ENCODE data around the gene ABCA1. TPM values are rescaled to one million over a fixed set of nuclear protein-coding genes. Genes with fewer than 3 reads are reported as not detected.
"Not testable (repeated sequence)": the region's sequence is repeated elsewhere in the genome, so short reads cannot be mapped to it uniquely, and the experiment has no call there.

The ABCA1 gene
- polyA plus RNA-seq, 1 donor (not counting 4 experiments of a cell fraction or from before 2014, with no cell fraction given), result 23.0 TPM

GRCh38 chr9:104958751-104959150, 30.8 kb upstream of the ABCA1 start:
- no peaks in the 10 kb centered on the region for H3K9me1 ChIP-seq (ENCODE audit: control insufficient read depth, extremely low read depth, insufficient read depth, low read length)
- no peaks in the 10 kb centered on the region for H3K9me3 ChIP-seq (ENCODE audit: control insufficient read depth, low read depth, low read length)
- FAIRE-seq (no peak), DNase-seq (ENCODE audit: low read depth, low spot score) (no peak)
- H3K36me3 ChIP-seq (ENCODE audit: control insufficient read depth in 2 of 2, extremely low read depth in 1 of 2, insufficient read depth in 2 of 2, low read length in 2 of 2), result no peaks in the 10 kb centered on the region
- H4K20me1 ChIP-seq (ENCODE audit: control insufficient read depth, extremely low read depth, insufficient read depth, low read length), result no peaks in the 10 kb centered on the region
- dilution Hi-C loops (cut with MboI; ENCODE audit: extremely low pct_ligation_motif_present, low sequenced_read_pairs), result no loop called here
- H3K9ac ChIP-seq (ENCODE audit: control insufficient read depth, extremely low read depth, insufficient read depth, low read length), result no peak overlapping the region
- no peak overlapping the region for H2AFZ ChIP-seq (ENCODE audit: control insufficient read depth, low read length)
- no peak overlapping the region for H3K4me3 ChIP-seq (ENCODE audit: control insufficient read depth in 2 of 3, extremely low read depth in 1 of 3, insufficient read depth in 2 of 3, low read depth in 1 of 3, low read length in 3 of 3)
- H3K27ac ChIP-seq (ENCODE audit: control insufficient read depth, insufficient read depth, low read length), result no peak overlapping the region
- no peak overlapping the region for H3K4me2 ChIP-seq (ENCODE audit: control insufficient read depth, extremely low read depth, insufficient read depth, low read depth, low read length)
- TF ChIP-seq, protein P1, sequence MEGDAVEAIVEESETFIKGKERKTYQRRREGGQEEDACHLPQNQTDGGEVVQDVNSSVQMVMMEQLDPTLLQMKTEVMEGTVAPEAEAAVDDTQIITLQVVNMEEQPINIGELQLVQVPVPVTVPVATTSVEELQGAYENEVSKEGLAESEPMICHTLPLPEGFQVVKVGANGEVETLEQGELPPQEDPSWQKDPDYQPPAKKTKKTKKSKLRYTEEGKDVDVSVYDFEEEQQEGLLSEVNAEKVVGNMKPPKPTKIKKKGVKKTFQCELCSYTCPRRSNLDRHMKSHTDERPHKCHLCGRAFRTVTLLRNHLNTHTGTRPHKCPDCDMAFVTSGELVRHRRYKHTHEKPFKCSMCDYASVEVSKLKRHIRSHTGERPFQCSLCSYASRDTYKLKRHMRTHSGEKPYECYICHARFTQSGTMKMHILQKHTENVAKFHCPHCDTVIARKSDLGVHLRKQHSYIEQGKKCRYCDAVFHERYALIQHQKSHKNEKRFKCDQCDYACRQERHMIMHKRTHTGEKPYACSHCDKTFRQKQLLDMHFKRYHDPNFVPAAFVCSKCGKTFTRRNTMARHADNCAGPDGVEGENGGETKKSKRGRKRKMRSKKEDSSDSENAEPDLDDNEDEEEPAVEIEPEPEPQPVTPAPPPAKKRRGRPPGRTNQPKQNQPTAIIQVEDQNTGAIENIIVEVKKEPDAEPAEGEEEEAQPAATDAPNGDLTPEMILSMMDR (optimal IDR thresholded peaks at IDR 0.05 in 1 of 3, IDR thresholded peaks at IDR 0.05 in 1 of 3, conservative IDR thresholded peaks at IDR 0.05 in 1 of 3; ENCODE audit: extremely low read depth in 1 of 3, insufficient read depth in 2 of 3, low read length in 3 of 3), result no peak
- no peak for TF ChIP-seq EZH2 (IDR thresholded peaks at IDR 0.05; ENCODE audit: low read length)
- no peaks in the 10 kb centered on the region for H3K27me3 ChIP-seq (ENCODE audit: control insufficient read depth, extremely low read depth, insufficient read depth, low read length)
- peaks cover 24% of the 10 kb centered on the region for H3K4me1 ChIP-seq (ENCODE audit: control insufficient read depth, extremely low read depth, insufficient read depth, low read length)
- no peaks in the 10 kb centered on the region for H3K79me2 ChIP-seq (ENCODE audit: control insufficient read depth, insufficient read depth, low read length)

DNA sequence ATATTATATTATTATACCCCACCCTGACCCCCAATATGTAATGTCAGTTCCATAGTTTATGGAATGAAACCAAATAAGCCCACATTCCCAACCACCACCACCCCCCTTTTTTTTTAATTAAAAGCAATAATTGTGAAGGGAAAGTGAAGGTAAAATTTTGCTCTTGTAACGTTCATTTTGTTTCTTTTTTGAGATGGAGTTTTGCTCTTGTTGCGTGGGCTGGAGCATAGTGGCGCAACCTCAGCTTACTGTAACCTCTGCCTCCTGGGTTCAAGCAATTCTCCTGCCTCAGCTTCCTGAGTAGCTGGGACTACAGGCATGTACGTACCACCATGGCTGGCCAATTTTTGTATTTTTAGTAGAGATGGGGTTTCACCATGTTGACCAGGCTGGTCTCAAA, 30.1 kb upstream of the ABCA1 start:
- not testable (repeated sequence) for FAIRE-seq
- peaks cover 23% of the 10 kb centered on the region for H3K4me1 ChIP-seq (ENCODE audit: control insufficient read depth, extremely low read depth, insufficient read depth, low read length)

DNA sequence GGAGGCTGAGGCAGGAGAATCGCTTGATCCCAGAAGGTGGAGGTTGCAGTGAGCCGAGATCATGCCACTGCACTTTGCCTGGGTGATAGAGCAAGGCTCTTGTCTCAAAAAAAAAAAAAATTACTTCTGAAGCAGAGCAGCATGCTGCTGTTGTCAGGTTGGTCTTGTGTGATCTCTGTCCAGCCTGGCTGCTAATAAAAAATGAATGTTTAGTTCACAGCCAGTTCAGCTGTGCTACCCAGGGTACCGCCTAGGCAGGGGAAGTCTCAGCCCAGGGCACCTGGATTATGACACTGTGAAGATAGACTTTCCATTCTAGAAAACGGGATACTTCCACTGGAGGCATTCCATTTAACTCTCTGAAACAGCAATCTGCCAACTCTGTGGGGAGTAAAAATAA, 23.5 kb upstream of the ABCA1 start:
- Histone ChIP-seq H3K27me3 (ENCODE audit: control insufficient read depth, extremely low read depth, insufficient read depth, low read length) (no peaks in the 10 kb centered on the region), H3K9me1 (ENCODE audit: control insufficient read depth, extremely low read depth, insufficient read depth, low read length) (no peaks in the 10 kb centered on the region), H3K36me3 (ENCODE audit: control insufficient read depth in 2 of 2, extremely low read depth in 1 of 2, insufficient read depth in 2 of 2, low read length in 2 of 2) (no peaks in the 10 kb centered on the region), H2AFZ (ENCODE audit: control insufficient read depth, low read length) (no peak overlapping the region), H3K9me3 (ENCODE audit: control insufficient read depth, low read depth, low read length) (no peaks in the 10 kb centered on the region), H3K79me2 (ENCODE audit: control insufficient read depth, insufficient read depth, low read length) (no peaks in the 10 kb centered on the region), H3K27ac (ENCODE audit: control insufficient read depth, insufficient read depth, low read length) (no peak overlapping the region), H3K9ac (ENCODE audit: control insufficient read depth, extremely low read depth, insufficient read depth, low read length) (no peak overlapping the region), H3K4me1 (ENCODE audit: control insufficient read depth, extremely low read depth, insufficient read depth, low read length) (peaks cover 8% of the 10 kb centered on the region), H3K4me3 (ENCODE audit: control insufficient read depth in 2 of 3, extremely low read depth in 1 of 3, insufficient read depth in 2 of 3, low read depth in 1 of 3, low read length in 3 of 3) (no peak overlapping the region), H3K4me2 (ENCODE audit: control insufficient read depth, extremely low read depth, insufficient read depth, low read depth, low read length) (no peak overlapping the region), H4K20me1 (ENCODE audit: control insufficient read depth, extremely low read depth, insufficient read depth, low read length) (no peaks in the 10 kb centered on the region)
- DNase-seq (ENCODE audit: low read depth, low spot score) (no peak), FAIRE-seq (no peak)
- TF ChIP-seq EZH2 (IDR thresholded peaks at IDR 0.05; ENCODE audit: low read length), result no peak
- TF ChIP-seq, protein P1 (optimal IDR thresholded peaks at IDR 0.05 in 1 of 3, IDR thresholded peaks at IDR 0.05 in 1 of 3, conservative IDR thresholded peaks at IDR 0.05 in 1 of 3; ENCODE audit: extremely low read depth in 1 of 3, insufficient read depth in 2 of 3, low read length in 3 of 3), result no peak
- dilution Hi-C loops (cut with MboI; ENCODE audit: extremely low pct_ligation_motif_present, low sequenced_read_pairs), result no loop called here

More for the DNA sequence above, 30.1 kb upstream of the ABCA1 start:
- H3K27ac ChIP-seq (ENCODE audit: control insufficient read depth, insufficient read depth, low read length); DNase-seq (ENCODE audit: low read depth, low spot score); H3K79me2 ChIP-seq (ENCODE audit: control insufficient read depth, insufficient read depth, low read length); H2AFZ ChIP-seq (ENCODE audit: control insufficient read depth, low read length); H4K20me1 ChIP-seq (ENCODE audit: control insufficient read depth, extremely low read depth, insufficient read depth, low read length); H3K9ac ChIP-seq (ENCODE audit: control insufficient read depth, extremely low read depth, insufficient read depth, low read length); H3K27me3 ChIP-seq (ENCODE audit: control insufficient read depth, extremely low read depth, insufficient read depth, low read length); H3K4me2 ChIP-seq (ENCODE audit: control insufficient read depth, extremely low read depth, insufficient read depth, low read depth, low read length); dilution Hi-C loops (cut with MboI; ENCODE audit: extremely low pct_ligation_motif_present, low sequenced_read_pairs); H3K9me1 ChIP-seq (ENCODE audit: control insufficient read depth, extremely low read depth, insufficient read depth, low read length); H3K36me3 ChIP-seq (ENCODE audit: control insufficient read depth in 2 of 2, extremely low read depth in 1 of 2, insufficient read depth in 2 of 2, low read length in 2 of 2); H3K4me3 ChIP-seq (ENCODE audit: control insufficient read depth in 2 of 3, extremely low read depth in 1 of 3, insufficient read depth in 2 of 3, low read depth in 1 of 3, low read length in 3 of 3); H3K9me3 ChIP-seq (ENCODE audit: control insufficient read depth, low read depth, low read length): not testable (repeated sequence)

Measured in keratinocyte (primary cell).